Mesenchymal stem cell (in vitro differentiated cells and primary cell): ENCODE results near the gene FHIT.

ENCODE experiments used
- DNase-seq: peaks from one replicate; pipeline ENCODE4 v3.0.0-alpha.2; 2013
- H2AFZ ChIP-seq: one replicate; pipeline ENCODE4 v1.6.1; 2013; ENCODE audit warnings: low read depth, mild to moderate bottlenecking, control low read depth, inconsistent platforms, low read length, moderate library complexity
- H2AK5ac ChIP-seq: 2 replicates; pipeline ENCODE4 v1.6.1; 2013; ENCODE audit warnings: low read length, moderate library complexity, mild to moderate bottlenecking, inconsistent platforms; ENCODE audit not compliant: severe bottlenecking
- H2BK120ac ChIP-seq: one replicate; pipeline ENCODE4 v1.6.1; 2013; ENCODE audit warnings: low read depth, mild to moderate bottlenecking, inconsistent platforms, low read length, moderate library complexity
- H2BK12ac ChIP-seq, 2 experiments: one replicate each; pipeline ENCODE4 v1.6.1; 2013; ENCODE audit warnings: inconsistent platforms in 2 of 2, low read length in 2 of 2, mild to moderate bottlenecking in 2 of 2, moderate library complexity in 2 of 2, control low read depth in 1 of 2
- H2BK15ac ChIP-seq: one replicate; pipeline ENCODE4 v1.6.1; 2013; ENCODE audit warnings: mild to moderate bottlenecking, low read depth, inconsistent platforms; ENCODE audit not compliant: poor library complexity, severe bottlenecking
- H2BK5ac ChIP-seq: 2 replicates; pipeline ENCODE4 v1.6.1; 2013; ENCODE audit warnings: low read depth, mild to moderate bottlenecking, low read length, control low read depth, inconsistent platforms; ENCODE audit not compliant: poor library complexity, severe bottlenecking
- H3K14ac ChIP-seq, 2 experiments: one replicate each; pipeline ENCODE4 v1.6.1; 2013; ENCODE audit warnings: inconsistent platforms in 2 of 2, low read length in 2 of 2, control low read depth in 1 of 2, mild to moderate bottlenecking in 1 of 2, moderate library complexity in 1 of 2
- H3K18ac ChIP-seq, 2 experiments: one replicate each; pipeline ENCODE4 v1.6.1; 2013; ENCODE audit warnings: inconsistent platforms in 2 of 2, low read length in 2 of 2, control low read depth in 1 of 2, low read depth in 1 of 2, mild to moderate bottlenecking in 1 of 2
- H3K23ac ChIP-seq, 2 experiments: one replicate each; pipeline ENCODE4 v1.6.1; 2013; ENCODE audit warnings: inconsistent platforms in 2 of 2, low read length in 2 of 2, mild to moderate bottlenecking in 2 of 2, moderate library complexity in 2 of 2, control low read depth in 1 of 2
- H3K27ac ChIP-seq: 2 replicates; pipeline ENCODE4 v1.5.1; 2013; ENCODE audit warnings: mild to moderate bottlenecking, moderate library complexity, low read length, control low read depth, inconsistent platforms; ENCODE audit not compliant: poor library complexity, severe bottlenecking
- H3K27me3 ChIP-seq, 2 experiments: 2 replicates each; pipeline versions ENCODE4 v1.6.1 to v1.7.0; 2013; ENCODE audit warnings: low read length in 2 of 2, mild to moderate bottlenecking in 2 of 2, moderate library complexity in 2 of 2, control low read depth in 1 of 2, inconsistent platforms in 1 of 2; ENCODE audit not compliant: control insufficient read depth in 1 of 2, insufficient read depth in 1 of 2
- H3K36me3 ChIP-seq, 2 experiments: 2 replicates each; pipeline versions ENCODE4 v1.6.1 to v1.7.0; 2013; ENCODE audit warnings: low read length in 2 of 2, control low read depth in 1 of 2, inconsistent platforms in 1 of 2, low read depth in 1 of 2, mild to moderate bottlenecking in 1 of 2; ENCODE audit not compliant: insufficient read depth in 2 of 2, control insufficient read depth in 1 of 2
- H3K4ac ChIP-seq, 2 experiments: one replicate each; pipeline ENCODE4 v1.6.1; 2013; ENCODE audit warnings: inconsistent platforms in 2 of 2, low read length in 2 of 2, mild to moderate bottlenecking in 2 of 2, moderate library complexity in 2 of 2, control low read depth in 1 of 2, low read depth in 1 of 2
- H3K4me1 ChIP-seq: 2 replicates; pipeline ENCODE4 v1.6.1; 2013; ENCODE audit warnings: low read depth, low read length, control low read depth; ENCODE audit not compliant: control insufficient read depth, insufficient read depth
- H3K4me2 ChIP-seq: 2 replicates; pipeline ENCODE4 v1.6.1; 2013; ENCODE audit warnings: low read length, mild to moderate bottlenecking, inconsistent platforms; ENCODE audit not compliant: poor library complexity, severe bottlenecking
- H3K4me3 ChIP-seq, 2 experiments: 2 replicates each; pipeline versions ENCODE4 v1.5.1 to v1.7.0; 2013; ENCODE audit warnings: low read length in 2 of 2, mild to moderate bottlenecking in 2 of 2, control low read depth in 1 of 2, low read depth in 1 of 2; ENCODE audit not compliant: insufficient read depth in 1 of 2
- H3K79me1 ChIP-seq: replicated peaks from 2 replicates; pipeline ENCODE4 v1.6.1; 2013; ENCODE audit warnings: mild to moderate bottlenecking, control low read depth, low read length, inconsistent platforms; ENCODE audit not compliant: poor library complexity, severe bottlenecking
- H3K9ac ChIP-seq: 2 replicates; pipeline ENCODE4 v1.7.0; 2013; ENCODE audit warnings: mild to moderate bottlenecking, low read length, moderate library complexity
- H3K9me3 ChIP-seq: 2 replicates; pipeline ENCODE4 v1.7.0; 2013; ENCODE audit warnings: mild to moderate bottlenecking, low read length; ENCODE audit not compliant: control insufficient read depth
- H4K8ac ChIP-seq: one replicate; pipeline ENCODE4 v1.6.1; 2013; ENCODE audit warnings: inconsistent platforms, mild to moderate bottlenecking, low read length, moderate library complexity
- H4K91ac ChIP-seq: one replicate; pipeline ENCODE4 v1.6.1; 2013; ENCODE audit warnings: mild to moderate bottlenecking, low read length, inconsistent platforms
- WGBS: methylation state at CpG from one replicate; pipeline ENCODE4 v1.1.7; 2013; ENCODE audit warnings: mixed read lengths; 5-methylcytosine and 5-hydroxymethylcytosine counted together

The FHIT gene

DNA sequence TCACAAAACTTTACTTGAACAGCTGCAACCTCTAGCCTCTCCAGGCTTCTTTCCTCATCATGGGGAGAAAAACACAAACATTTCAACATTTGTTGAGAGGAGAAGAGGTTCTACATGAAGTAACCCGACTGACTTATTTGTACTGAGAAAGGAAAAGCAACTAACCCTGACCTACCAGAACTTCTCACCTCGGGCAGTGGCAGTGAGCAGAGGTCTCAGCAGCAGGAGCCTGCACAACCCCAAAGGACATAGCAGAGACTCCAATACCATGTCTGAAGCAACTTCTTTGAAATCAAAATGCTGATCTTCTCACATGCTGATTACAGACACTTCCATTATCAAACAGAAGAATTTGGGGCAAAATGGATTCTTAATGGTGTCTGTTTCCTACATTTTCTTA, 1115.8 kb downstream of the FHIT start:
- WGBS: 87% methylated on average over 2 of the region's 2 CpGs
- Histone ChIP-seq H3K27ac (no peak overlapping the region), H3K27me3 (no peaks in the 10 kb centered on the region), H3K18ac (no peak overlapping the region), H2AK5ac (no peak overlapping the region), H2BK12ac (no peak overlapping the region), H2AFZ (no peak overlapping the region), H3K9ac (no peak overlapping the region), H2BK5ac (no peak overlapping the region), H2BK15ac (no peak overlapping the region), H3K14ac (no peak overlapping the region), H3K79me1 (no peaks in the 10 kb centered on the region), H4K91ac (no peak overlapping the region), H3K36me3 (no peaks in the 10 kb centered on the region), H2BK120ac (no peak overlapping the region), H3K4me2 (no peak overlapping the region), H3K23ac (no peak overlapping the region), H3K4me1 (no peaks in the 10 kb centered on the region), H4K8ac (no peak overlapping the region), H3K4ac (no peak overlapping the region), H3K9me3 (no peaks in the 10 kb centered on the region), H3K4me3 (no peak overlapping the region)
- DNase-seq: no peak

DNA sequence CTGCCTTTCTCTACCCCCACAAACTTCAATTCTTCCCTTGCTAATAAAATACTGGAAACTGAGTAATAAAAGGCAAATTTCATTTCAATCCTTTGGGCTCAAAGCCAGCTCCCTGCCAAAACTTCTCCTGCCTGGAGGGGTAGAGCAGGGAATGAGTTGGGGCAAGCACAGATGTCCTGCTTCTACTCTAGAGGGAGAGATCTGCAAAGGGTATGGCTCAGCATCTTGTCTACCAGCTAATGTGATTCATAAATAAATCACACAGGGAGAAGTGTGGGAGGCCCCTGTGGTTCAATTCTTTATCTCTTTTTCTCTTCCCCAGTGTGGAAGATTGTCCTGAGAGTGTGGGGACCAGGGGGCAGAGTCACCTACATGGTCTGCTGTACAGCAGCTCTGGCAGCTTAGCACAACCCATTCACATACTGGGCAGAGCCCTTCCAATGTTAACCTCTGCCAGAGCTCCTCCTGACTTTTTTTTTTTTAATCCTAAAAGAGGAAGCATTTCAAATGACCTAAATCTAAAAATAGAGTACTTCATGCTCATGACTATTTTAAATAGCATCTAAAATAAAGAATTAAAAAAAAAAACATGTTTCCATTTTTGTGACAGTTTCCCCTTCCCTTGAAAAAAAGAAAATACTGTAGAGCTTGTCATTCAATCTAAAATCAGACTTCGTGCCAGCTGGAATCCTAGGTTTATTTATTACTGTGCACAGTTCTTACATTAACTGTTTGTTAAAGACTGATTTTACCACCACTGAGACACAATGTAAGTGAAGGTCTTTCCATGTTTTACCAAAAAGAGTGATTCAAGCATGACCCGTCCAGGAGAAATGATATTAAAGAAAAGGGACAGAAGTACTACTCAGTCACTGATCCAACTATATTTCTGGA, 1117.7 kb downstream of the FHIT start:
- Histone ChIP-seq H4K91ac (no peak overlapping the region), H3K23ac (no peak overlapping the region), H2BK15ac (no peak overlapping the region), H3K9me3 (no peaks in the 10 kb centered on the region), H3K18ac (no peak overlapping the region), H3K36me3 (no peaks in the 10 kb centered on the region), H2AK5ac (no peak overlapping the region), H3K9ac (no peak overlapping the region), H2BK5ac (no peak overlapping the region), H3K27me3 (no peaks in the 10 kb centered on the region), H4K8ac (no peak overlapping the region), H3K27ac (no peak overlapping the region), H3K79me1 (no peaks in the 10 kb centered on the region), H3K4me2 (no peak overlapping the region), H3K4me1 (no peaks in the 10 kb centered on the region), H2BK12ac (no peak overlapping the region), H2BK120ac (no peak overlapping the region), H3K4ac (no peak overlapping the region), H2AFZ (no peak overlapping the region), H3K14ac (no peak overlapping the region), H3K4me3 (no peak overlapping the region)
- no CpG with 5 or more reads among the region's 2 CpGs for WGBS
- DNase-seq: no peak

DNA sequence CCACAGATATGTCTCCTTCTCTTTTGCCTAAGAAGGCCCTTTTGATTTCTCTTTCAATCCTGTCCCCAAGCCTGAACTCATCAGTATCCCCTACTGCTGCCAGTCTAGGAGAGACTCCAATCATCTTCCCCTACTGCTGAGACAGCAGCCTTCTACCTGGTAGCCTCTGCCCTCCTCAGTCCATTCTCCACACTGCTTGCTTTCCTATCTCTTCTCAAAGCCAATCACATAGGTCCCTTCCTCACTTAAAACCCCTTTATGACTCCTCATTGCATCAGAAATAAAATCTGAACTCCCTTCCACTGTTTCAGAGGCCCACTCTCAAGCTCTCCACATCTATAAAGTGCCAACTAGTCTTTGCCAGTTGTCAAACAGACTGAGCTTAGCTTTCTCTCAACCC, 1119.6 kb downstream of the FHIT start:
- no peak overlapping the region for H3K14ac ChIP-seq
- no peak for DNase-seq
- H3K4me1 ChIP-seq: no peaks in the 10 kb centered on the region
- H3K9me3 ChIP-seq: no peaks in the 10 kb centered on the region
- no peak overlapping the region for H3K4me3 ChIP-seq
- H2AK5ac ChIP-seq: no peak overlapping the region
- no peak overlapping the region for H4K8ac ChIP-seq
- H2BK5ac ChIP-seq: no peak overlapping the region
- H3K18ac ChIP-seq: no peak overlapping the region
- H3K23ac ChIP-seq: no peak overlapping the region
- H2AFZ ChIP-seq: no peak overlapping the region
- H4K91ac ChIP-seq: no peak overlapping the region
- H3K27me3 ChIP-seq: no peaks in the 10 kb centered on the region
- H2BK15ac ChIP-seq: no peak overlapping the region
- no peak overlapping the region for H2BK120ac ChIP-seq
- H3K36me3 ChIP-seq: no peaks in the 10 kb centered on the region
- no peak overlapping the region for H3K9ac ChIP-seq
- no peak overlapping the region for H3K4ac ChIP-seq
- H3K79me1 ChIP-seq: no peaks in the 10 kb centered on the region
- H3K27ac ChIP-seq: no peak overlapping the region
- no peak overlapping the region for H2BK12ac ChIP-seq
- H3K4me2 ChIP-seq: no peak overlapping the region

DNA sequence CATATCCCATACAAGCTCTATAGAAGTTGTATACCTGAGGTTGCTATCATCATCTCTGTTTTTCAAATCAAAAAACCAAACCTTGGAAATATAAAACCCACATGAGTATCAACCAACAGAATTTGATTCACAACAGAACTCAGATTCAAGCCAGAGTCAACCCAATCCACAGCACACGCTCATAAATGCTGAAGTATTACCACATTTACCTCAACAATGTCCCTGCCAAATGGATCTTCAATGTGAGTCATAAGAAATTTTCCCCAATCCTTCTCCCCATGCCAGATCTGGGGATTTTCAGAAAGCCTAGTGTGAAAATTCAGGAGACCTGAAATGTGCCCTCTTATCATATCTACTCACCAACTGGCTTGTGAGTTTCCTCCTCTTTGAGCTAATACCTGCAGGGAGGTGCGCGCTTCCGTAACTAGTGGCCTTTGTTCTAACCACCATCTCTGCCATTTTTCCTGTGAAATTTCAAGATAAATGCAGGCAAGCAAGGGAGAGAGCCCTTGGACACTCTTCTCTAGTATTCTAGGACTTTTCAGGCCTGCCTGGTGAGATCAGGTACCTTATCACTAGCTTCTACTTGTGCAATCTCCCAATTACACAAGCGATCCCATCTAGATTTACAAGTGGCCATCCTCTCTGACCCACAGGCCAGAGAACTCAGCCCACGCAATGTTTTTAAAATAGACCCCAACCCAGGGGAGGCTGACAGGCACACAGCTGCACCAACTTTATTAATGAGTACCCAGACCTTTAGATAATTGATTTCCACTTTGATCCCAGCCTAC, 1124.5 kb downstream of the FHIT start:
- 90% methylated on average over 6 of the region's 6 CpGs for WGBS

More for the DNA sequence above, 1124.5 kb downstream of the FHIT start:
- H2AK5ac ChIP-seq: no peak overlapping the region
- H2BK120ac ChIP-seq: no peak overlapping the region
- no peak overlapping the region for H3K18ac ChIP-seq
- H3K14ac ChIP-seq: no peak overlapping the region
- no peaks in the 10 kb centered on the region for H3K27me3 ChIP-seq
- H3K4ac ChIP-seq: no peak overlapping the region
- H2AFZ ChIP-seq: no peak overlapping the region
- no peak overlapping the region for H3K4me3 ChIP-seq
- H2BK5ac ChIP-seq: no peak overlapping the region
- H3K4me1 ChIP-seq: no peaks in the 10 kb centered on the region
- no peak overlapping the region for H2BK12ac ChIP-seq
- no peak overlapping the region for H4K8ac ChIP-seq
- no peak overlapping the region for H2BK15ac ChIP-seq
- H3K27ac ChIP-seq: no peak overlapping the region
- no peaks in the 10 kb centered on the region for H3K36me3 ChIP-seq
- no peaks in the 10 kb centered on the region for H3K9me3 ChIP-seq
- H4K91ac ChIP-seq: no peak overlapping the region
- no peak overlapping the region for H3K9ac ChIP-seq
- no peak overlapping the region for H3K23ac ChIP-seq
- H3K4me2 ChIP-seq: no peak overlapping the region
- no peaks in the 10 kb centered on the region for H3K79me1 ChIP-seq
- no peak for DNase-seq
